GM23338 (cell line): Measurements from ENCODE around the gene SARM1. TPM values are rescaled to one million over a fixed set of nuclear protein-coding genes. Genes with fewer than 3 reads are reported as not detected.

Source experiments
- ATAC-seq: fragments of 200-7000 bp; cut with Tn5 transposase; 3 replicates; pipeline ENCODE4 v1.9.1; 2020
- DNase-seq: peaks from one replicate; pipeline ENCODE4 v3.0.0-alpha.2; 2015; ENCODE audit warnings: low spot score
- H2AFZ ChIP-seq: fragments of 200-600 bp; sonication (generic); 2 replicates; pipeline ENCODE4 v1.8.0; 2016; ENCODE audit warnings: antibody characterized with exemption, mild to moderate bottlenecking, moderate library complexity
- H3F3A ChIP-seq: fragments of 200-600 bp; sonication (generic); replicated peaks from 2 replicates; pipeline ENCODE4 v1.8.0; 2017; ENCODE audit warnings: antibody characterized with exemption, mixed run types, low read depth
- H3K27ac ChIP-seq: fragments of 200-600 bp; sonication (generic); 2 replicates; pipeline ENCODE4 v1.6.1; 2016; ENCODE audit warnings: low read depth
- H3K27me3 ChIP-seq: fragments of 200-600 bp; sonication (generic); 2 replicates; pipeline ENCODE4 v1.8.0; 2016; ENCODE audit warnings: mild to moderate bottlenecking, mixed run types, moderate library complexity; ENCODE audit not compliant: insufficient read depth
- H3K36me3 ChIP-seq: fragments of 200-600 bp; sonication (generic); 2 replicates; pipeline ENCODE4 v1.8.0; 2016; ENCODE audit warnings: mild to moderate bottlenecking; ENCODE audit not compliant: insufficient read depth
- H3K4me1 ChIP-seq: fragments of 200-600 bp; sonication (generic); 2 replicates; pipeline ENCODE4 v1.8.0; 2016; ENCODE audit warnings: mild to moderate bottlenecking, moderate library complexity; ENCODE audit not compliant: insufficient read depth
- H3K4me2 ChIP-seq: fragments of 200-600 bp; sonication (generic); 2 replicates; pipeline ENCODE4 v1.7.1; 2017; ENCODE audit warnings: mixed run types
- H3K4me3 ChIP-seq: fragments of 200-600 bp; sonication (generic); 2 replicates; pipeline ENCODE4 v1.6.1; 2016; ENCODE audit warnings: mixed run types
- H3K79me2 ChIP-seq: fragments of 200-600 bp; sonication (generic); replicated peaks from 2 replicates; pipeline ENCODE4 v1.8.0; 2017; ENCODE audit warnings: mild to moderate bottlenecking; ENCODE audit not compliant: insufficient read depth
- H3K9me2 ChIP-seq: fragments of 200-600 bp; sonication (generic); 2 replicates; pipeline ENCODE4 v1.8.0; 2017; ENCODE audit not compliant: insufficient read depth
- H4K20me1 ChIP-seq: fragments of 200-600 bp; sonication (generic); replicated peaks from 2 replicates; pipeline ENCODE4 v1.8.0; 2017; ENCODE audit warnings: mild to moderate bottlenecking; ENCODE audit not compliant: insufficient read depth
- H3K27ac Mint-ChIP-seq: 2 replicates; pipeline ENCODE4 v1.8.0; 2020; ENCODE audit warnings: inconsistent platforms, mild to moderate bottlenecking, moderate library complexity, mixed read lengths
- H3K27me3 Mint-ChIP-seq: 3 replicates; pipeline ENCODE4 v1.8.0; 2022; ENCODE audit warnings: low read depth, mild to moderate bottlenecking, moderate library complexity, mixed read lengths, inconsistent platforms; ENCODE audit not compliant: insufficient read depth, poor library complexity
- H3K36me3 Mint-ChIP-seq: 3 replicates; pipeline ENCODE4 v1.8.0; 2021; ENCODE audit warnings: low read depth, mild to moderate bottlenecking, inconsistent platforms, moderate library complexity, mixed read lengths
- H3K4me1 Mint-ChIP-seq: 3 replicates; pipeline ENCODE4 v1.8.0; 2020; ENCODE audit warnings: mild to moderate bottlenecking, inconsistent platforms, mixed read lengths
- H3K4me3 Mint-ChIP-seq: 3 replicates; pipeline ENCODE4 v1.8.0; 2021; ENCODE audit warnings: moderate library complexity, mild to moderate bottlenecking, inconsistent platforms, mixed read lengths
- H3K9me3 Mint-ChIP-seq: 3 replicates; pipeline ENCODE4 v1.8.0; 2020; ENCODE audit warnings: moderate library complexity, mild to moderate bottlenecking, inconsistent platforms, mixed read lengths
- CREB1 ChIP-seq: fragments of 250-450 bp; sonication (Bioruptor Pico); IDR thresholded peaks from 2 replicates; pipeline ENCODE4 v1.5.0; 2020; ENCODE audit warnings: low read depth, mild to moderate bottlenecking, moderate library complexity
- CTCF ChIP-seq, 2 experiments: fragments of 200-600 bp in 1 of 2; sonication (generic) in 1 of 2; conservative IDR thresholded peaks; 2 replicates each; pipeline versions ENCODE4 v1.5.1 to v1.6.1; 2016 to 2017; ENCODE audit warnings: antibody characterized with exemption in 2 of 2, low read depth in 2 of 2, mild to moderate bottlenecking in 2 of 2, moderate library complexity in 1 of 2
- ETS1 ChIP-seq: IDR thresholded peaks from 2 replicates; pipeline ENCODE4 v1.6.1; 2016; ENCODE audit warnings: antibody characterized with exemption
- EZH2phosphoT487 ChIP-seq: fragments of 200-600 bp; sonication (generic); IDR thresholded peaks from one replicate; pipeline ENCODE4 v1.8.1; 2018; ENCODE audit warnings: antibody characterized with exemption; ENCODE audit not compliant: unreplicated experiment
- NANOG ChIP-seq: IDR thresholded peaks from 2 replicates; pipeline ENCODE4 v1.6.1; 2016; ENCODE audit warnings: antibody characterized with exemption, borderline replicate concordance
- POLR2AphosphoS5 ChIP-seq: IDR thresholded peaks from 2 replicates; pipeline ENCODE4 v1.6.1; 2016; ENCODE audit warnings: antibody characterized with exemption, low read depth
- REST ChIP-seq: IDR thresholded peaks from one replicate; pipeline ENCODE4 v1.6.1; 2018; ENCODE audit warnings: antibody characterized with exemption; ENCODE audit not compliant: unreplicated experiment
- STAT1 ChIP-seq: IDR thresholded peaks from one replicate; pipeline ENCODE4 v1.6.1; 2016; ENCODE audit warnings: antibody characterized with exemption; ENCODE audit not compliant: unreplicated experiment
- ZNF114 ChIP-seq: fragments of 250-450 bp; sonication (Bioruptor Pico); IDR thresholded peaks from 2 replicates; pipeline ENCODE4 v1.5.0; 2020; ENCODE audit warnings: mild to moderate bottlenecking, moderate library complexity
- polyA plus RNA-seq: library from polyadenylated mRNA; unstranded; fragments of >200 nt; fragmentation: Nextera tagmentation; extraction: Ambion mirVana; gene quantifications from 2 replicates; pipeline ENCODE4 v1.2.1, GENCODE V29; 2016
- total RNA-seq: library from RNA; depleted of rRNA; stranded (reverse); fragments of >200 nt; shearing (Covaris generic); gene quantifications from 2 replicates; pipeline ENCODE4 v1.2.3, GENCODE V29; 2014

The SARM1 gene
- total and polyA plus RNA-seq, 2 experiments from 2014 or later: 0.89 to 15.3 TPM

GRCh38 chr17:28344011-28344410 is 27.5 kb upstream of the SARM1 start:
- H3K4me3 Mint-ChIP-seq: no peak overlapping the region
- peaks cover 48% of the 10 kb centered on the region for H3K36me3 Mint-ChIP-seq

GRCh38 chr17:28344435-28344901 is 27.0 kb upstream of the SARM1 start:
- DNase-seq (no peak), ATAC-seq (no peak)
- Mint-ChIP-seq H3K4me3 (no peak overlapping the region), H3K9me3 (no peaks in the 10 kb centered on the region), H3K36me3 (peaks cover 48% of the 10 kb centered on the region), H3K27ac (no peak overlapping the region), H3K27me3 (peaks cover 7% of the 10 kb centered on the region), H3K4me1 (peaks cover 16% of the 10 kb centered on the region)
- Histone ChIP-seq H4K20me1 (peaks cover 8% of the 10 kb centered on the region; the same call in 1 of the 2 replicates), H3K27me3 (no peaks in the 10 kb centered on the region), H3K27ac (no peak overlapping the region), H3K4me2 (no peak overlapping the region), H2AFZ (no peak overlapping the region), H3K4me1 (no peaks in the 10 kb centered on the region; the same call in 1 of the 2 replicates), H3K36me3 (peaks cover 15% of the 10 kb centered on the region), H3K9me2 (no peaks in the 10 kb centered on the region), H3K79me2 (no peaks in the 10 kb centered on the region), H3K4me3 (no peak overlapping the region), H3F3A (no peaks in the 10 kb centered on the region)
- TF ChIP-seq CTCF (conservative IDR thresholded peaks at IDR 0.05; ENCODE audit: low read depth in 2 of 2) (no peak), ZNF114 (no peak), EZH2phosphoT487 (no peak), CREB1 (CRISPR knock-in tag) (no peak), ETS1 (no peak)

More at GRCh38 chr17:28344011-28344410, 27.5 kb upstream of the SARM1 start:
- Histone ChIP-seq H3K9me2 (no peaks in the 10 kb centered on the region), H4K20me1 (peaks cover 8% of the 10 kb centered on the region; the same call in 1 of the 2 replicates), H3F3A (no peaks in the 10 kb centered on the region), H3K4me3 (no peak overlapping the region), H3K27me3 (no peaks in the 10 kb centered on the region), H3K27ac (no peak overlapping the region), H2AFZ (no peak overlapping the region), H3K4me1 (no peaks in the 10 kb centered on the region; the same call in 1 of the 2 replicates), H3K79me2 (no peaks in the 10 kb centered on the region), H3K36me3 (peaks cover 15% of the 10 kb centered on the region), H3K4me2 (no peak overlapping the region)
- H3K27me3 Mint-ChIP-seq: peaks cover 7% of the 10 kb centered on the region
- no peak overlapping the region for H3K27ac Mint-ChIP-seq
- H3K9me3 Mint-ChIP-seq: no peaks in the 10 kb centered on the region
- ATAC-seq (no peak), DNase-seq (no peak)
- H3K4me1 Mint-ChIP-seq: peaks cover 16% of the 10 kb centered on the region
- TF ChIP-seq POLR2AphosphoS5: no peak
- TF ChIP-seq CREB1 (CRISPR knock-in tag): no peak
- no peak for TF ChIP-seq ETS1
- TF ChIP-seq NANOG: no peak
- TF ChIP-seq REST: no peak
- no peak for TF ChIP-seq EZH2phosphoT487
- no peak for TF ChIP-seq ZNF114
- TF ChIP-seq STAT1: no peak
